HepG2 (cell line): ENCODE data around the gene ETFA. TPM values are rescaled to one million over a fixed set of nuclear protein-coding genes. Genes with fewer than 3 reads are reported as not detected.
A peak's percentile ranks its signal among the peaks of the same experiment; 100 is the strongest.

Experiments used
- DNMT3B ChIP-seq: conservative IDR thresholded peaks from 2 replicates; pipeline ENCODE4 v1.6.1; 2016; ENCODE audit warnings: missing biosample characterization, control low read depth
- DR1 ChIP-seq: sonication (generic); formaldehyde crosslinking; IDR thresholded peaks from 2 replicates; pipeline ENCODE4 v1.8.0; 2021; ENCODE audit warnings: mild to moderate bottlenecking, missing genetic modification reagents, inconsistent platforms
- FOXA1 ChIP-seq, 2 experiments: fragments of 450-650 bp in 1 of 2; sonication (generic) in 1 of 2; formaldehyde crosslinking in 1 of 2; IDR thresholded peaks; 2 replicates each; pipeline versions ENCODE4 v1.4.0 to v1.6.1; 2016 to 2020; ENCODE audit warnings: missing genetic modification reagents in 1 of 2
- JARID2 ChIP-seq: sonication (generic); formaldehyde crosslinking; IDR thresholded peaks from 2 replicates; pipeline ENCODE4 v1.8.1; 2023; ENCODE audit warnings: missing genetic modification reagents, inconsistent platforms; ENCODE audit not compliant: insufficient replicate concordance
- KDM5A ChIP-seq: fragments of 200-600 bp; sonication (generic); IDR thresholded peaks from 2 replicates; pipeline ENCODE4 v1.7.0; 2018; ENCODE audit warnings: antibody characterized with exemption, mild to moderate bottlenecking, low read length, borderline replicate concordance
- SAFB2 ChIP-seq: sonication (generic); formaldehyde crosslinking; IDR thresholded peaks from 2 replicates; pipeline ENCODE4 v1.5.1; 2020; ENCODE audit warnings: missing genetic modification reagents, low read depth, mild to moderate bottlenecking, borderline replicate concordance
- SIN3A ChIP-seq: IDR thresholded peaks from 2 replicates; pipeline ENCODE4 v1.6.1; 2011; ENCODE audit warnings: low read depth, mild to moderate bottlenecking, control low read depth, low read length, borderline replicate concordance
- SNRNP70 ChIP-seq: fragments of 200-400 bp; formaldehyde crosslinking; IDR thresholded peaks from 2 replicates; pipeline ENCODE4 v1.6.1; 2017; ENCODE audit warnings: mild to moderate bottlenecking, low read depth, low read length, moderate library complexity
- TSC22D2 ChIP-seq: sonication (generic); formaldehyde crosslinking; IDR thresholded peaks from 2 replicates; pipeline ENCODE4 v1.5.1; 2020; ENCODE audit warnings: missing genetic modification reagents, mild to moderate bottlenecking, borderline replicate concordance
- ZFP41 ChIP-seq: sonication (generic); formaldehyde crosslinking; IDR thresholded peaks from 2 replicates; pipeline ENCODE4 v1.4.0; 2020; ENCODE audit warnings: mild to moderate bottlenecking, missing genetic modification reagents, borderline replicate concordance
- ZNF34 ChIP-seq: sonication (generic); formaldehyde crosslinking; IDR thresholded peaks from 2 replicates; pipeline ENCODE4 v1.4.0; 2020; ENCODE audit warnings: mild to moderate bottlenecking, missing genetic modification reagents, borderline replicate concordance
- ZNF543 ChIP-seq: sonication (generic); formaldehyde crosslinking; IDR thresholded peaks from 2 replicates; pipeline ENCODE4 v1.4.0; 2020; ENCODE audit warnings: mild to moderate bottlenecking, missing genetic modification reagents
- ZSCAN29 ChIP-seq: sonication (generic); formaldehyde crosslinking; conservative IDR thresholded peaks from 2 replicates; pipeline ENCODE4 v1.4.0; 2020; ENCODE audit warnings: mild to moderate bottlenecking, missing genetic modification reagents
- ZSCAN30 ChIP-seq: sonication (generic); formaldehyde crosslinking; IDR thresholded peaks from 2 replicates; pipeline ENCODE4 v1.5.0; 2020; ENCODE audit warnings: mild to moderate bottlenecking, missing genetic modification reagents
- polyA plus RNA-seq, 8 experiments: library from polyadenylated mRNA; depleted of rRNA in 3 of 8; stranded (reverse) in 7 of 8; unstranded in 1 of 8; fragments of >200 nt; fragmentation: Illumina TruSeq in 4 of 8; extraction: Trizol in 4 of 8; gene quantifications; 2 replicates each; pipeline versions ENCODE4 v1.2.1 to v1.2.3, GENCODE V29; 2011 to 2016; ENCODE audit warnings: low read depth in 4 of 8, missing spikeins in 1 of 8, mixed read lengths in 1 of 8; ENCODE audit not compliant: insufficient read depth in 1 of 8
- total RNA-seq, 5 experiments: library from RNA; depleted of rRNA; stranded (reverse); fragments of >200 nt; fragmentation: Illumina TruSeq; extraction: Trizol; gene quantifications; 2 replicates each; pipeline ENCODE4 v1.2.3, GENCODE V29; 2016; ENCODE audit warnings: low read depth in 1 of 5
- TF ChIP-seq, protein P1 (sequence below): sonication (generic); formaldehyde crosslinking; IDR thresholded peaks from 2 replicates; pipeline ENCODE4 v1.4.0; 2020; ENCODE audit warnings: mild to moderate bottlenecking, missing genetic modification reagents, borderline replicate concordance
- TF ChIP-seq, protein P2 (sequence below): sonication (generic); formaldehyde crosslinking; IDR thresholded peaks from 2 replicates; pipeline ENCODE4 v1.4.0; 2020; ENCODE audit warnings: missing genetic modification reagents
- TF ChIP-seq, protein P3 (sequence below): sonication (generic); formaldehyde crosslinking; IDR thresholded peaks from 2 replicates; pipeline ENCODE4 v1.5.0; 2020; ENCODE audit warnings: missing genetic modification reagents
- TF ChIP-seq, protein P4 (sequence below): IDR thresholded peaks from 2 replicates; pipeline ENCODE4 v1.6.1; 2016; ENCODE audit warnings: low read depth, borderline replicate concordance
- TF ChIP-seq, protein P5 (sequence below): sonication (generic); formaldehyde crosslinking; IDR thresholded peaks from 2 replicates; pipeline ENCODE4 v1.5.0; 2020; ENCODE audit warnings: missing genetic modification reagents

The ETFA gene
- total and polyA plus RNA-seq, 2 of the 13 experiments (the other 11 are each of a cell fraction or from before 2014, with no cell fraction given), result 291 to 396 TPM

DNA sequence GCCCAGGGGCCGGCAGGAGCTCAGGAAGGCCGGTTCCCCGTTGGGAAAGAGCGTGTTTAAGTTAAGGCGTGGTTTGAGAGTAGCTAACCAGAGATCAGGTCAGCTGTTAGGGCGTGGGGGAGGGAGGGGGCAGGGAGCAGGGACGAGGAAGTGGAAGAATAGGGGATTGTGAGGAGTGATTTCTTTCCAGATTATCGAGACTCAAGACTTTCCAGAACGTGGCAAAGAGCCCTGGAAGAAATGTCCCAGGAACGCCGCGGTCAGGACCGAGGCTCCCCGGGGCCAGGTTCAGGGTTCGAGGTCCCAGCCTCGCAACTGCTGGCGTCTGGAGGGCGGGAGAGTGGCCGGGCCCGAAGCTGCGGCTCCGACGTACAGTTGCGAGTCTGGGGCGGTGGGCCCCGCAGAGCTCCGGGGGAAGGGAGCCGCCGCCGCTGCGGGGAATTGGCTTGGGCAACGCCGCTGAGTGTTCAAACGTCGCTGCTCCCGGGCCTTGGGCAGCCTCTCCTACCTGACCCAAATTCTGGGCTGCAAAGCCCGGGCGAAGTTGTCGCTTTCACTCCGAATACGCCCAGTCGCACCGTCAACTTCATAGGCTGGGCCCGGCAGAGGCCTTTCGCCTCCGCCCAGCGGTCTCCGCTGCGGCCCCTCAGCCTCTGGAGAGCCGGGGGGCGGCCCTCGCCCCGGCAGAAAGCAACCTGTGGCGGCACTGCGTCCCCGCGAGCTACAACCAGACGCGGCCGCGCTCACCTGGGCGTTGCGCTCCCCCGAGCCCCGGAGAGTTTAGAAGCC lies 34.8 kb upstream of the ETFA start (continued):
- TF ChIP-seq, protein P1, sequence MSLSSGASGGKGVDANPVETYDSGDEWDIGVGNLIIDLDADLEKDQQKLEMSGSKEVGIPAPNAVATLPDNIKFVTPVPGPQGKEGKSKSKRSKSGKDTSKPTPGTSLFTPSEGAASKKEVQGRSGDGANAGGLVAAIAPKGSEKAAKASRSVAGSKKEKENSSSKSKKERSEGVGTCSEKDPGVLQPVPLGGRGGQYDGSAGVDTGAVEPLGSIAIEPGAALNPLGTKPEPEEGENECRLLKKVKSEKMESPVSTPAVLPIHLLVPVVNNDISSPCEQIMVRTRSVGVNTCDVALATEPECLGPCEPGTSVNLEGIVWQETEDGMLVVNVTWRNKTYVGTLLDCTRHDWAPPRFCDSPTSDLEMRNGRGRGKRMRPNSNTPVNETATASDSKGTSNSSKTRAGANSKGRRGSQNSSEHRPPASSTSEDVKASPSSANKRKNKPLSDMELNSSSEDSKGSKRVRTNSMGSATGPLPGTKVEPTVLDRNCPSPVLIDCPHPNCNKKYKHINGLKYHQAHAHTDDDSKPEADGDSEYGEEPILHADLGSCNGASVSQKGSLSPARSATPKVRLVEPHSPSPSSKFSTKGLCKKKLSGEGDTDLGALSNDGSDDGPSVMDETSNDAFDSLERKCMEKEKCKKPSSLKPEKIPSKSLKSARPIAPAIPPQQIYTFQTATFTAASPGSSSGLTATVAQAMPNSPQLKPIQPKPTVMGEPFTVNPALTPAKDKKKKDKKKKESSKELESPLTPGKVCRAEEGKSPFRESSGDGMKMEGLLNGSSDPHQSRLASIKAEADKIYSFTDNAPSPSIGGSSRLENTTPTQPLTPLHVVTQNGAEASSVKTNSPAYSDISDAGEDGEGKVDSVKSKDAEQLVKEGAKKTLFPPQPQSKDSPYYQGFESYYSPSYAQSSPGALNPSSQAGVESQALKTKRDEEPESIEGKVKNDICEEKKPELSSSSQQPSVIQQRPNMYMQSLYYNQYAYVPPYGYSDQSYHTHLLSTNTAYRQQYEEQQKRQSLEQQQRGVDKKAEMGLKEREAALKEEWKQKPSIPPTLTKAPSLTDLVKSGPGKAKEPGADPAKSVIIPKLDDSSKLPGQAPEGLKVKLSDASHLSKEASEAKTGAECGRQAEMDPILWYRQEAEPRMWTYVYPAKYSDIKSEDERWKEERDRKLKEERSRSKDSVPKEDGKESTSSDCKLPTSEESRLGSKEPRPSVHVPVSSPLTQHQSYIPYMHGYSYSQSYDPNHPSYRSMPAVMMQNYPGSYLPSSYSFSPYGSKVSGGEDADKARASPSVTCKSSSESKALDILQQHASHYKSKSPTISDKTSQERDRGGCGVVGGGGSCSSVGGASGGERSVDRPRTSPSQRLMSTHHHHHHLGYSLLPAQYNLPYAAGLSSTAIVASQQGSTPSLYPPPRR (CRISPR knock-in tag), result no peak
- TF ChIP-seq KDM5A, result no peak
- TF ChIP-seq ZSCAN29 (CRISPR knock-in tag), result no peak
- TF ChIP-seq, protein P2, sequence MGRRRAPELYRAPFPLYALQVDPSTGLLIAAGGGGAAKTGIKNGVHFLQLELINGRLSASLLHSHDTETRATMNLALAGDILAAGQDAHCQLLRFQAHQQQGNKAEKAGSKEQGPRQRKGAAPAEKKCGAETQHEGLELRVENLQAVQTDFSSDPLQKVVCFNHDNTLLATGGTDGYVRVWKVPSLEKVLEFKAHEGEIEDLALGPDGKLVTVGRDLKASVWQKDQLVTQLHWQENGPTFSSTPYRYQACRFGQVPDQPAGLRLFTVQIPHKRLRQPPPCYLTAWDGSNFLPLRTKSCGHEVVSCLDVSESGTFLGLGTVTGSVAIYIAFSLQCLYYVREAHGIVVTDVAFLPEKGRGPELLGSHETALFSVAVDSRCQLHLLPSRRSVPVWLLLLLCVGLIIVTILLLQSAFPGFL (CRISPR knock-in tag), result no peak
- no peak for TF ChIP-seq DNMT3B
- no peak for TF ChIP-seq ZSCAN30 (CRISPR knock-in tag)
- TF ChIP-seq, protein P3, sequence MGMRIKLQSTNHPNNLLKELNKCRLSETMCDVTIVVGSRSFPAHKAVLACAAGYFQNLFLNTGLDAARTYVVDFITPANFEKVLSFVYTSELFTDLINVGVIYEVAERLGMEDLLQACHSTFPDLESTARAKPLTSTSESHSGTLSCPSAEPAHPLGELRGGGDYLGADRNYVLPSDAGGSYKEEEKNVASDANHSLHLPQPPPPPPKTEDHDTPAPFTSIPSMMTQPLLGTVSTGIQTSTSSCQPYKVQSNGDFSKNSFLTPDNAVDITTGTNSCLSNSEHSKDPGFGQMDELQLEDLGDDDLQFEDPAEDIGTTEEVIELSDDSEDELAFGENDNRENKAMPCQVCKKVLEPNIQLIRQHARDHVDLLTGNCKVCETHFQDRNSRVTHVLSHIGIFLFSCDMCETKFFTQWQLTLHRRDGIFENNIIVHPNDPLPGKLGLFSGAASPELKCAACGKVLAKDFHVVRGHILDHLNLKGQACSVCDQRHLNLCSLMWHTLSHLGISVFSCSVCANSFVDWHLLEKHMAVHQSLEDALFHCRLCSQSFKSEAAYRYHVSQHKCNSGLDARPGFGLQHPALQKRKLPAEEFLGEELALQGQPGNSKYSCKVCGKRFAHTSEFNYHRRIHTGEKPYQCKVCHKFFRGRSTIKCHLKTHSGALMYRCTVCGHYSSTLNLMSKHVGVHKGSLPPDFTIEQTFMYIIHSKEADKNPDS (CRISPR knock-in tag), result 0 out of 2 replicates have a peak, but pooled peaks have one; percentile 48
- TF ChIP-seq, protein P4, sequence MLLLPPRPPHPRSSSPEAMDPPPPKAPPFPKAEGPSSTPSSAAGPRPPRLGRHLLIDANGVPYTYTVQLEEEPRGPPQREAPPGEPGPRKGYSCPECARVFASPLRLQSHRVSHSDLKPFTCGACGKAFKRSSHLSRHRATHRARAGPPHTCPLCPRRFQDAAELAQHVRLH, result no peak
- TF ChIP-seq, protein P5, sequence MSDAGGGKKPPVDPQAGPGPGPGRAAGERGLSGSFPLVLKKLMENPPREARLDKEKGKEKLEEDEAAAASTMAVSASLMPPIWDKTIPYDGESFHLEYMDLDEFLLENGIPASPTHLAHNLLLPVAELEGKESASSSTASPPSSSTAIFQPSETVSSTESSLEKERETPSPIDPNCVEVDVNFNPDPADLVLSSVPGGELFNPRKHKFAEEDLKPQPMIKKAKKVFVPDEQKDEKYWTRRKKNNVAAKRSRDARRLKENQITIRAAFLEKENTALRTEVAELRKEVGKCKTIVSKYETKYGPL (CRISPR knock-in tag), result no peak
- TF ChIP-seq ZFP41 (CRISPR knock-in tag), result no peak
- TF ChIP-seq SIN3A, result peak; percentile 74; the same call in 1 of the 2 replicates
- TF ChIP-seq ZNF34, result no peak
- no peak for TF ChIP-seq TSC22D2 (CRISPR knock-in tag)
- no peak for TF ChIP-seq DR1 (CRISPR knock-in tag)
- no peak; the same call in 1 of the 2 replicates for TF ChIP-seq ZNF543 (CRISPR knock-in tag)
- no peak for TF ChIP-seq JARID2 (CRISPR knock-in tag)
- TF ChIP-seq SNRNP70, result no peak
- TF ChIP-seq SAFB2 (CRISPR knock-in tag), result no peak
- no peak for TF ChIP-seq FOXA1 (IDR thresholded peaks at IDR 0.05)
- no peak for TF ChIP-seq FOXA1 (CRISPR knock-in tag; IDR thresholded peaks at IDR 0.05)
